Vagina (tissue), 2 donors: ENCODE data around the gene SOD3.

ENCODE experiments used
- CTCF ChIP-seq, 3 experiments: fragments of 450-650 bp in 2 of 3; fragments of 200-600 bp in 1 of 3; sonication (generic) in 1 of 3; IDR thresholded peaks; one replicate each; pipeline ENCODE4 v1.5.1; 2017 to 2019; ENCODE audit warnings: antibody characterized with exemption in 3 of 3, mild to moderate bottlenecking in 2 of 3, moderate library complexity in 2 of 3
- POLR2A ChIP-seq, 2 donors: fragments of 450-650 bp; IDR thresholded peaks; one replicate each; pipeline ENCODE4 v1.6.1; 2017; ENCODE audit warnings: antibody characterized with exemption in 2 of 2, mild to moderate bottlenecking in 2 of 2, moderate library complexity in 2 of 2
- POLR2AphosphoS5 ChIP-seq, 2 donors: sonication (generic); formaldehyde crosslinking; IDR thresholded peaks; one replicate each; pipeline ENCODE4 v1.9.0; 2017; ENCODE audit warnings: antibody characterized with exemption in 2 of 2, mild to moderate bottlenecking in 2 of 2, low read depth in 1 of 2; ENCODE audit not compliant: insufficient read depth in 1 of 2

GRCh38 chr4:24774452-24774851, 20.9 kb upstream of the SOD3 start:
- TF ChIP-seq CTCF (IDR thresholded peaks at IDR 0.05) (no peak), POLR2AphosphoS5 (IDR thresholded peaks at IDR 0.05; ENCODE audit: insufficient read depth in 1 of 2, low read depth in 1 of 2) (no peak), POLR2A (IDR thresholded peaks at IDR 0.05) (no peak)
